Ascending aorta (tissue), 2 donors: Measurements from ENCODE around the gene LMBRD2. TPM values are rescaled to one million over a fixed set of nuclear protein-coding genes. Genes with fewer than 3 reads are reported as not detected.

ENCODE experiments used
- DNase-seq, 2 donors: peaks; one replicate each; pipeline ENCODE4 v3.0.0-alpha.2; 2019; ENCODE audit warnings: low spot score in 2 of 2
- H3K27ac ChIP-seq, 2 donors: fragments of 200-600 bp; sonication (generic); one replicate each; pipeline ENCODE4 v1.5.1; 2016 to 2017; ENCODE audit warnings: mild to moderate bottlenecking in 1 of 2
- H3K27me3 ChIP-seq: fragments of 200-600 bp; sonication (generic); one replicate; pipeline ENCODE4 v1.5.1; 2017
- H3K36me3 ChIP-seq, 2 donors: fragments of 200-600 bp; sonication (generic); one replicate each; pipeline ENCODE4 v1.5.1; 2016
- H3K4me1 ChIP-seq, 2 donors: fragments of 200-600 bp; sonication (generic); one replicate each; pipeline ENCODE4 v1.5.1; 2016 to 2017; ENCODE audit warnings: mild to moderate bottlenecking in 1 of 2
- H3K4me3 ChIP-seq, 2 donors: fragments of 200-600 bp; sonication (generic); one replicate each; pipeline ENCODE4 v1.5.1; 2016 to 2017; ENCODE audit warnings: mild to moderate bottlenecking in 1 of 2
- H3K9me3 ChIP-seq, 2 donors: fragments of 200-600 bp; sonication (generic); one replicate each; pipeline ENCODE4 v1.5.1; 2016
- intact Hi-C: fragments of 100-400 bp; cut with DNase I; formaldehyde crosslinking; loops from one replicate; pipeline ENCODE4 v1.15.1; 2023
- total RNA-seq: library from RNA; depleted of rRNA; stranded (reverse); fragments of >200 nt; gene quantifications from one replicate; pipeline ENCODE4 v1.1.0, GENCODE V29; 2016
- TF ChIP-seq, protein P1 (sequence below), 3 experiments: fragments of 200-600 bp in 2 of 3; fragments of 450-650 bp in 1 of 3; sonication (generic) in 2 of 3; IDR thresholded peaks; one replicate each; pipeline ENCODE4 v1.5.1; 2016 to 2019; ENCODE audit warnings: antibody characterized with exemption in 3 of 3, mild to moderate bottlenecking in 1 of 3, moderate library complexity in 1 of 3

The LMBRD2 gene
- total RNA-seq, 1 donor from 2014 or later: 24.5 TPM

DNA sequence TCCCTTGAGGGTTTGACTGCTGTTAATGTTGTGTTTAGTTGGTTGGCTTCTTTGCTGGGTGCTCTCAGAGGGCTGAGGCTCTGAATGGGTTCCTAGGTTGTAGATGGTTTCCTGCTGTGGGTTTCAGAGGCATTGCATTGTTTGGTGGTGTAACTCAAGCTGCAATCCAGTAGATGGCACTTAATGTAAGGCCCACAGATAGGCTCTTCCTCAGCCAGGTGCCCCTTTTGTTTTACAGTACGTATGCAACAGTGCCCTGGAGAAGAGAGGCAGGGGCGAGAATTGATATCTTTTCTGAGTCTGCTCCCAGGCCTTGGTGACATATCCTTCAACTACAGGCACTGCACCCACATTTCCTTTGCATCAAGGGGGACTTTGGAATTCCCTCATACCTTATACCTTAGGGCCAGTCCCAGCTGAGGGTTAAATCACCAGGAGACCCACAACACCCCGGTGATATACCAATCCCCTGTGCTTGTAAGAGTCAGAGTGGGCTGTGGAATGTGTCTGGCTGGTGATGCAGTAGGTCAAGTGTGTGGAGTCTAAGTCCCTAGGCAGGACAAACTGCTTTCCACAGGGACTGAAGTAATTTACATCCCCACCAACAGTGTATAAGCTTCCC lies 78.0 kb downstream of the LMBRD2 start:
- Histone ChIP-seq H3K36me3 (no peaks in the 10 kb centered on the region), H3K4me1 (no peaks in the 10 kb centered on the region), H3K27ac (no peak overlapping the region), H3K4me3 (no peak overlapping the region), H3K27me3 (no peaks in the 10 kb centered on the region), H3K9me3 (no peaks in the 10 kb centered on the region)
- DNase-seq: no peak
- intact Hi-C loops: no loop called here
- TF ChIP-seq, protein P1, sequence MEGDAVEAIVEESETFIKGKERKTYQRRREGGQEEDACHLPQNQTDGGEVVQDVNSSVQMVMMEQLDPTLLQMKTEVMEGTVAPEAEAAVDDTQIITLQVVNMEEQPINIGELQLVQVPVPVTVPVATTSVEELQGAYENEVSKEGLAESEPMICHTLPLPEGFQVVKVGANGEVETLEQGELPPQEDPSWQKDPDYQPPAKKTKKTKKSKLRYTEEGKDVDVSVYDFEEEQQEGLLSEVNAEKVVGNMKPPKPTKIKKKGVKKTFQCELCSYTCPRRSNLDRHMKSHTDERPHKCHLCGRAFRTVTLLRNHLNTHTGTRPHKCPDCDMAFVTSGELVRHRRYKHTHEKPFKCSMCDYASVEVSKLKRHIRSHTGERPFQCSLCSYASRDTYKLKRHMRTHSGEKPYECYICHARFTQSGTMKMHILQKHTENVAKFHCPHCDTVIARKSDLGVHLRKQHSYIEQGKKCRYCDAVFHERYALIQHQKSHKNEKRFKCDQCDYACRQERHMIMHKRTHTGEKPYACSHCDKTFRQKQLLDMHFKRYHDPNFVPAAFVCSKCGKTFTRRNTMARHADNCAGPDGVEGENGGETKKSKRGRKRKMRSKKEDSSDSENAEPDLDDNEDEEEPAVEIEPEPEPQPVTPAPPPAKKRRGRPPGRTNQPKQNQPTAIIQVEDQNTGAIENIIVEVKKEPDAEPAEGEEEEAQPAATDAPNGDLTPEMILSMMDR (IDR thresholded peaks at IDR 0.05): no peak

DNA sequence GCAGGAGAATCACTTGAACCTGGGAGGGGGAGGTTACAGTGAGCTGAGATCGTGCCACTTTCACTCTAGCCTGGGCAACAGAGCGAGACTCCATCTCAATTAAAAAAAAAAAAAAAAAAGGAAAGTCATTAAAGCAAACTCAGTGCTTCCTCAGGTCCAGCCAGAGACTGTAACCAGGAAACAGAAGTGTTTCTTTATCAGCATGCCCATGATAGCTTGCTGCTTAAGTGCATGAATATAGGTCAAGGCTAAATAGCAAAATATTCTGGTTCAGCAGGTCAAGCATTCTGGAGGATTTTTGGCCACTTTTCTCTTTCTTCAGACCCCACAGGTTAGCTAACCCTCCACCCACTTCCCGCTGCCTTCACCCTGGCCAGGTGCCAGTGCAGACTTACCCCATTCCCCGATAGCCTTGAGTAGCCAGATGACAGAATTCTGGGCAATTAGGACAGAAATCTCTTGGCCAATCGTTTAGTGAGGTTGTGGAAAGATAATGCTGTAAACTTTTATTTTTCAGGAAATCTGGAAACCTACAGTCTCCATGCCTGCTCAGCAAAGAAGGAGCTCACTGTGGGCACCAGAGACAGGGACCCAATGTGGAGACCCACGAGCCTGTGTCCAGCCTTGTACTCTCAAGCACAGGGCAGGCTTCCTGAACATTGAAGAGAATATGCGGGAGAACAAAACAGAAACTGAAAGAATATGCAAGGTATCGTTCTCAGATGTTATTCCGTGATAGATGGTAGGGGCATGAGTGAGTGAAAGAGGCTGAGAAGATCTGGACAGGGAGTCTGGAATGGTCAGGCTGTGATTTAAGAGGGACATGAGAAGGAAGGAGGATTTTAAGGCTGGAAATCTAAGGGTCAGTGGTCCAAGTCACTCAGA lies 80.8 kb downstream of the LMBRD2 start:
- no peak overlapping the region for H3K27ac ChIP-seq
- no peak for DNase-seq
- intact Hi-C loops: no loop called here
- H3K4me3 ChIP-seq: peak overlapping the region in 1 of 2 donors; percentile 33
- H3K9me3 ChIP-seq: no peaks in the 10 kb centered on the region
- TF ChIP-seq, protein P1 (IDR thresholded peaks at IDR 0.05): no peak
- H3K27me3 ChIP-seq: no peaks in the 10 kb centered on the region
- H3K4me1 ChIP-seq: no peaks in the 10 kb centered on the region
- H3K36me3 ChIP-seq: no peaks in the 10 kb centered on the region

DNA sequence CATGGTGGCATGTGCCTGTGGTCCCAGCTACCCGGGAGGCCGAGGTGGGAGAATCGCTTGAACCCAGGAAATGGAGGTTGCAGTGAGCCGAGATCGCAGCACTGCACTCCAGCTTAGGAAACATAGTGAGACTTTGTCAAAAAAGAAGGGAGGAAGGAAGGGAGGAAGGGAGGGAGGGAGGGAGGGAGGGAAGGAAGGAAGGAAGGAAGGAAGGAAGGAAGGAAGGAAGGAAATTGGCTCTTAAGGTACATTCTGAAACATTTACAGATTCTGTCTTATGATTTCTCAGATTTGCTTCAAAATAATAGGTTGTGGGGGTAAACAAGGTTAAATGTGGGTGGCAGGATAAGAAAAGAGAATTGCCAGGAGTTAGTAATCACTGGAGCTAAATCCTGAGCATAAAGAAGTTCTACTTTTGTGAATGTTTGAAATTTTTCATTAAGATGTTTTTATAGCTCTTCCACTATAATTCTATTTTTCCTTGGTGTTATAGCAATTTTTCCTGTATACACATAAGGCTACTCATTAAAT lies 82.9 kb downstream of the LMBRD2 start:
- H3K4me1 ChIP-seq: no peaks in the 10 kb centered on the region
- no peaks in the 10 kb centered on the region for H3K36me3 ChIP-seq
- TF ChIP-seq, protein P1 (IDR thresholded peaks at IDR 0.05): no peak
- intact Hi-C loops: no loop called here
- no peak overlapping the region for H3K4me3 ChIP-seq
- H3K27me3 ChIP-seq: no peaks in the 10 kb centered on the region
- DNase-seq: no peak
- H3K9me3 ChIP-seq: no peaks in the 10 kb centered on the region
- H3K27ac ChIP-seq: no peak overlapping the region

DNA sequence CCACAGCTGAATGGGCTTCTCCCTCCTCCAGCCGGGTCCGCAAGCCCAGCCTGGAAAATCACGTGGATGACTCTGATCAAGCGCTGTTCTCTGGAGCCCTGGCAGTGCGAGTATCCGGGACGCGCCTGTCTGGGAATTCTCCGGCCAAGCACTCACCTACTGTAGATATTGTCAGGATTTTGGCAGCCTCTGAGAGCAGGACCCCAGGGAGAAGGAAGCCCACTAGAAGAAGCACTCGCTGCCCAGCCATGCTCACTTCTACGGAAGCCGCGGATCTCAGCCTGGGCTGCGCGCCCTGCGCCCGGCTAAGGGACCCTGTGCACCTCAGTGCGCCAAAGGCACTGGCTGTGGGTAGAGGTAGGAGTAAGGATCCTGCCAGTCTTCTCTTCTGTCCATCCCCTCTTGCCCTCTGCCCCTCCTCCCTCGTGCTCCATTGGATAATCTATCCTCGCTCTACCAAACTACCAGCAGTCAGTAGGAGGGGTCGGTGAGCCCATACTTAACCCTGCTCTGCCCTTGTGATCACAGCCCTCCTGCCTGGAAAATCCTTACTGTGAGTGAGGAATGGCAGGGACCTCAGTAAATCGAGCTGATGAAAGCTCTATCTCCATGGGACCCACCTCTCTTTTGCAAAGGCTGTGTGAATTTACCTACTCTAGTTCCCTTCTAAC lies 85.0 kb downstream of the LMBRD2 start, which contains the start of gene UGT3A2:
UGT3A2 (minus strand) TSS at position 343 of the 671 bp plus-strand sequence; CDS start at position 250, 93 bp downstream.
- H3K9me3 ChIP-seq: no peaks in the 10 kb centered on the region
- no peaks in the 10 kb centered on the region for H3K27me3 ChIP-seq
- no peaks in the 10 kb centered on the region for H3K36me3 ChIP-seq
- intact Hi-C loops: no loop called here
- H3K4me3 ChIP-seq: no peak within 1 kb of the TSS
- H3K27ac ChIP-seq: no peak within 1 kb of the TSS
- no peaks in the 10 kb centered on the region for H3K4me1 ChIP-seq
- TF ChIP-seq, protein P1 (IDR thresholded peaks at IDR 0.05): no peak
- DNase-seq: no peak

DNA sequence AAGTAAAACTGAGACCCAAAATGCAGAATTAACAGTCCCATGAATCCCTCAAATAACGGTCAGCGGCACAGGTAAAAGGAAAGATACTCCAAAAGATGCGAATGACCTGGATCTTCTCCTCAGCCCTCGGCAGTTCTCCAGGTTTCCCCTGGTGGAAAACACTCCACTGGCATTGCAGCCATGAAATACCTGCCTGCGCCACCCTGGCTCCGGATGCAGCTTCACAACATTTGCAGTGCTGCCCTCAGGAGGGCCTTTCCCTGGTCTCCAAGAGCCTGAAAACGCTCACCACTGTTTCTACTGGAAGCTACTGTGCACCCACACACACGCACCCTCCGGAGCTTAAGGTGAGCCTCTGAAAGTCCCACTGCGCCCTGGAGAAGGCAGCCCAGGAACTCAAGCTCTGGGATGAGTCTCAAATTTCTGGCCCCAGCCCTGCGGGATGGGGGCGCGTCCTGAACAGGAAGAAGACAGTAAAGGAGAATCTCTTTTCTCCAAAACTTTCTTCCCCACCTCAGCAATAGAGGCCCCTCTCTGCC lies 85.6 kb downstream of the LMBRD2 start:
- Histone ChIP-seq H3K4me1 (no peaks in the 10 kb centered on the region), H3K9me3 (no peaks in the 10 kb centered on the region), H3K36me3 (no peaks in the 10 kb centered on the region), H3K27me3 (no peaks in the 10 kb centered on the region), H3K27ac (no peak overlapping the region), H3K4me3 (no peak overlapping the region)
- TF ChIP-seq, protein P1 (IDR thresholded peaks at IDR 0.05): no peak
- intact Hi-C loops: no loop called here
- no peak for DNase-seq
